Muscle of leg (tissue), 11 donors: Measurements from ENCODE around the gene SSTR5. TPM values are rescaled to one million over a fixed set of nuclear protein-coding genes. Genes with fewer than 3 reads are reported as not detected.
A peak's percentile ranks its signal among the peaks of the same experiment; 100 is the strongest.

Source experiments
- DNase-seq: peaks from one replicate; pipeline ENCODE4 v3.0.0; 2013
- H3K27ac ChIP-seq: one replicate; pipeline ENCODE4 v1.5.1; 2013; ENCODE audit warnings: mild to moderate bottlenecking, low read length, control low read depth
- H3K27me3 ChIP-seq: one replicate; pipeline ENCODE4 v1.6.1; 2013; ENCODE audit warnings: low read length; ENCODE audit not compliant: control insufficient read depth, insufficient read depth
- H3K36me3 ChIP-seq: one replicate; pipeline ENCODE4 v1.6.1; 2013; ENCODE audit warnings: low read length; ENCODE audit not compliant: control insufficient read depth, insufficient read depth
- H3K4me1 ChIP-seq: one replicate; pipeline ENCODE4 v1.6.1; 2013; ENCODE audit warnings: low read length; ENCODE audit not compliant: control insufficient read depth, insufficient read depth
- H3K4me3 ChIP-seq: one replicate; pipeline ENCODE4 v1.5.1; 2013; ENCODE audit warnings: low read length, control low read depth
- H3K9me3 ChIP-seq: replicated peaks from 2 replicates; pipeline ENCODE4 v1.6.1; 2013; ENCODE audit warnings: low read depth, low read length; ENCODE audit not compliant: control insufficient read depth
- WGBS: methylation state at CpG from one replicate; pipeline ENCODE4 v1.1.5; 2013; ENCODE audit warnings: missing lambda C conversion rate; ENCODE audit not compliant: insufficient coverage; 5-methylcytosine and 5-hydroxymethylcytosine counted together
- polyA plus RNA-seq, 8 donors: library from polyadenylated mRNA; unstranded; fragments of 120-200 nt; gene quantifications; one replicate each; pipeline versions ENCODE4 v1.2.1 to v1.2.3, GENCODE V29; 2013; ENCODE audit warnings: inconsistent platforms in 1 of 8, low replicate concordance in 1 of 8; ENCODE audit not compliant: insufficient read length in 8 of 8, insufficient read depth in 1 of 8
- total RNA-seq: library from RNA; stranded (reverse); fragments of 120-200 nt; gene quantifications from one replicate; pipeline ENCODE4 v1.2.4, GENCODE V29; 2013

The SSTR5 gene
- total and polyA plus RNA-seq, 9 donors: 0.08 to 0.13 (median 0.10) TPM; not detected in 6

DNA sequence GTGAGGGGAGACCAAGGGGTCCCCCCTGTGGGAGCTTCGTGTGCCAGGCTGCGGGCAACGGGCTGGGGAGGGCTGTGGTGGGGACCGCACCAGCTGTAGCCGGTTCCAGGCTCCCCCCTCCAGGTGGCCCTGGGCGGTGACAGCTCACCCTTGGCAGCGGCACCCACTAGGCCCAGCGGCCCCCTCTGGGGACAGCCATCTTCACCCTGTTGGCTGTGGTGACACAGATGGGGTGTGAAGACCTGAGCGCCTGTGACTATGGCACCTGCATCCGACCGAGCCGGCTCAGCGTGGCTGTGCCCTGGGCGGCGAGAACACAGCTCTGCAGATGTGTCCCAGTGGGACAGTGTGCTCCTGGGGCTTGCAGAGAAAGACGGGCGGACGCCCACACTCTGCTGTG is 24.6 kb downstream of the SSTR5 start:
- no peak overlapping the region for H3K4me3 ChIP-seq
- 74% methylated on average over 14 of the region's 18 CpGs for WGBS

DNA sequence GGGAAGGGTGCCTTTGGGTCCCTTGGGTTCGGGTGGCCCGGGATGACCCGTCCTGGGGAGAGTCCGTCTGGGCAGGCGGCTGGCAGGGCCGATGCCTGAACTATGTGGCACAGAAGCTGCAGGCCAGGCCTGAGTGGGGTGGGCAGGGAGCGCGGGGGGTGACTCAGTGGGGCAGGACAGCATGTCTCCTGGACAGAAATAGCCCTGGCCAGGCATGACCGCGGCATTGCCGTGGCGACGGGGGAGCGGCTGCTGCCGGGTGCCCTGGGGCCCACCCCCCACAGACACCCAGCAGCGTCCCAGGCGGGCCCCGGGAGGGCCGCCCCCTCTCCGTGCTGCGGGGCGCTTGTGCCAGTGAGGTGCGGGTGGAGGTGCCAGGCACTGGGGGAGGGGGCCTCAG is 25.3 kb downstream of the SSTR5 start:
- no peak for DNase-seq
- H3K9me3 ChIP-seq: no peaks in the 10 kb centered on the region
- H3K4me3 ChIP-seq: no peak overlapping the region
- 85% methylated on average over 5 of the region's 23 CpGs for WGBS
- peaks cover 5% of the 10 kb centered on the region for H3K4me1 ChIP-seq
- no peak overlapping the region for H3K27ac ChIP-seq
- H3K36me3 ChIP-seq: no peaks in the 10 kb centered on the region
- H3K27me3 ChIP-seq: peaks cover 25% of the 10 kb centered on the region

More for the DNA sequence above, 24.6 kb downstream of the SSTR5 start:
- H3K4me1 ChIP-seq: peaks cover 5% of the 10 kb centered on the region
- no peak for DNase-seq
- H3K27me3 ChIP-seq: peaks cover 25% of the 10 kb centered on the region
- no peak overlapping the region for H3K27ac ChIP-seq
- H3K9me3 ChIP-seq: no peaks in the 10 kb centered on the region
- no peaks in the 10 kb centered on the region for H3K36me3 ChIP-seq

DNA sequence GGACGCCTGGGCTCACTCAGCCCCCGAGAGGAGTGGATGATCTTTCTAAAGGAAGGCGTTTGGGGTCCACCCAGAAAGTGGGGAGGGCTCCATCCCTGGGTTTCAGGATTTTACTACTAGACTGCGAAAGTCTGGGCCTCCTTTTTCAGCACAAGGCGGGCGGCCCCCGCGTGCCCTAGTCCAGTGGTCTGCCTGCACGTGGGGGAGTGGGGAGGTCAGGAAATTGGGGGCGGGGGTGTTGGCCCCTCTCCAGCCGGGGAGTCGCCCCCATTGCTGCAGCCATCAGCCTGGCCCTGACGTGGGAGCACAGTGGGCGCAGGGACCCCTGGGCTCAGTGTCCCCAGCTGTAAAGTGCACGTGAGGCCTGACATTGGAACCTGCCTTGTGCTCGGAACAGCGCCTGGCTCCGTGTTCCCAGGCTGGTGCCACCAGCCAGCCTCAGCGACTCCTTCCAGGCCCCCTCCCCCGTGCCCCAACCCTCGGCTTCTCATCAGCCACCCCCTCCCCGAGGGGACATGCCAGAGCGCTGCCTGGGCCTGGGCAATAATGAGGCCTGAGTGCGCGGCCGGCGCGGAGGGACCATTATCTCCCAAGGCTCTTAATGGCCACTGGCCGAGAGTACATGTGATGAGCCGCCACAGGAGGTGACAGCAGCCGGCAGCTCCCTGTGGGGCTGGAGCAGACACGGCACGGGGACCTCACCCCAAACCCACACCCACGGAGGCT is 25.9 kb downstream of the SSTR5 start:
- WGBS: 33% methylated on average over 29 of the region's 34 CpGs
- H3K4me1 ChIP-seq: peaks cover 12% of the 10 kb centered on the region
- no peak for DNase-seq

GRCh38 chr16:1099189-1100083 is 26.9 kb downstream of the SSTR5 start:
- no peak for DNase-seq
- peaks cover 37% of the 10 kb centered on the region for H3K27me3 ChIP-seq
- H3K4me1 ChIP-seq: peaks cover 14% of the 10 kb centered on the region
- no peaks in the 10 kb centered on the region for H3K36me3 ChIP-seq
- 49% methylated on average over 33 of the region's 35 CpGs for WGBS
- H3K4me3 ChIP-seq: no peak overlapping the region
- H3K27ac ChIP-seq: no peak overlapping the region
- no peaks in the 10 kb centered on the region for H3K9me3 ChIP-seq

More for the DNA sequence above, 25.9 kb downstream of the SSTR5 start:
- no peaks in the 10 kb centered on the region for H3K36me3 ChIP-seq
- H3K27me3 ChIP-seq: peaks cover 28% of the 10 kb centered on the region
- H3K4me3 ChIP-seq: no peak overlapping the region
- H3K27ac ChIP-seq: no peak overlapping the region
- no peaks in the 10 kb centered on the region for H3K9me3 ChIP-seq

- WGBS: 58% methylated on average over 4 of the region's 21 CpGs
- Histone ChIP-seq H3K36me3 (no peaks in the 10 kb centered on the region), H3K9me3 (no peaks in the 10 kb centered on the region), H3K4me3 (no peak overlapping the region), H3K27ac (no peak overlapping the region), H3K4me1 (peaks cover 14% of the 10 kb centered on the region), H3K27me3 (peaks cover 41% of the 10 kb centered on the region)
- DNase-seq: no peak
These were observed 27.7 kb downstream of the SSTR5 start for GRCh38 chr16:1100084-1100800.

- H3K4me3 ChIP-seq: no peak overlapping the region
- no peaks in the 10 kb centered on the region for H3K9me3 ChIP-seq
- no peak for DNase-seq
- WGBS: 54% methylated on average over 24 of the region's 25 CpGs
- H3K4me1 ChIP-seq: peaks cover 16% of the 10 kb centered on the region
- H3K36me3 ChIP-seq: no peaks in the 10 kb centered on the region
- H3K27ac ChIP-seq: no peak overlapping the region
- H3K27me3 ChIP-seq: peaks cover 48% of the 10 kb centered on the region
These were observed 28.6 kb downstream of the SSTR5 start for GRCh38 chr16:1101133-1101532.

GRCh38 chr16:1101573-1102332 is 29.2 kb downstream of the SSTR5 start:
- DNase-seq: no peak
- WGBS: 65% methylated on average over 20 of the region's 25 CpGs

GRCh38 chr16:1102333-1102700 is 29.8 kb downstream of the SSTR5 start:
- Histone ChIP-seq H3K27ac (no peak overlapping the region), H3K4me3 (no peak overlapping the region), H3K4me1 (peaks cover 12% of the 10 kb centered on the region), H3K36me3 (no peaks in the 10 kb centered on the region), H3K27me3 (peaks cover 50% of the 10 kb centered on the region), H3K9me3 (no peaks in the 10 kb centered on the region)
- DNase-seq: no peak
- WGBS: 61% methylated on average over 8 of the region's 26 CpGs

More at GRCh38 chr16:1101573-1102332, 29.2 kb downstream of the SSTR5 start:
- no peaks in the 10 kb centered on the region for H3K9me3 ChIP-seq
- H3K36me3 ChIP-seq: no peaks in the 10 kb centered on the region
- peaks cover 14% of the 10 kb centered on the region for H3K4me1 ChIP-seq
- no peak overlapping the region for H3K4me3 ChIP-seq
- H3K27me3 ChIP-seq: peaks cover 48% of the 10 kb centered on the region
- H3K27ac ChIP-seq: no peak overlapping the region

DNA sequence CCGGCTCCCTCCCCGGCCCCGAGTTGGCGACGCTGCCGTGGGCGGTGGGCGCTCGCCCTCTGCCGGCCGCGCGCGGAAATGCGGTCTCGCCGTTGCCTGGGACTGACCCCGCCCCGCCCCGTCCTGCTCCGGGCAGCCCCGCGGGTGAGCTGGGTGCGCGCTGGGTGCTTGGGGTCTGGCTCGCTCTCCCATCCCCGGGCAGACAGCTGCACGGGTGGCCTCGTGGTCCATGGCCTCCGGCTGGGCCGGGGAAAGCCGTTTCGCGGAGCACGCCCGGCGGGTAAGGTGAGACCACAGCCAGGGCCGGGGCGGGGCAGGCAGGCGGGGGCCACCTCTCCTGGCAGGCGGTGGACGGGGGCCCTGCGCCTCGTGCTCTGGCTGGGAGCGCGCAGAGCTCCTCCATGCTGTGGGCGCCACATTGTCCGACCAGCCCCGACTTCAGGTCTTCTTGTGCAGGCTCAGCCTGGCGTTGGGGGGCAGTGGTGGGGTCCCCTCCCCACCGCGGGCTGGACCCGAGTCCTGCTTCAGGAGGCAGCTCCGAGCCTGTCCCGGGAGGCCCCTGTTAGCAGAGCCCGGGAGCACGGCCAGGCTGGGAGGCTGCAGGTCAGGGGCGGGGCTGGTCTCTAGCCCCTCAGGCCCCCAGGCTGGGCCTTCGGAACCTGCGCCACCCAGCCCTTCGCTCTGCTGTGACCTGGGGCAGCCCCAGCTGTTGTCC is 30.5 kb downstream of the SSTR5 start:
- peaks cover 13% of the 10 kb centered on the region for H3K4me1 ChIP-seq
- no peak overlapping the region for H3K4me3 ChIP-seq
- H3K27me3 ChIP-seq: peaks cover 54% of the 10 kb centered on the region
- WGBS: 2% methylated on average over 60 of the region's 61 CpGs
- no peaks in the 10 kb centered on the region for H3K9me3 ChIP-seq
- no peak overlapping the region for H3K27ac ChIP-seq
- peak; percentile 56 for DNase-seq
- H3K36me3 ChIP-seq: no peaks in the 10 kb centered on the region
